Caco-2 (cell line): ENCODE data around the gene BOLA1. TPM values are rescaled to one million over a fixed set of nuclear protein-coding genes. Genes with fewer than 3 reads are reported as not detected.
A peak's percentile ranks its signal among the peaks of the same experiment; 100 is the strongest.

ENCODE experiments used
- BruUV-seq: library from RNA; stranded (reverse); fragments of 400-500 nt; replicated peaks from 2 replicates; lab custom pipeline; 2021; lab: Mats Ljungman, UMichigan
- CTCF ChIA-PET: fragments of 300-600 bp; sonication (Branson Sonifier 250); formaldehyde crosslinking; loops from one replicate; lab custom pipeline; 2022; ENCODE audit warnings: antibody characterized with exemption; lab: Charles Lee
- POLR2A ChIA-PET: fragments of 300-600 bp; sonication (Branson Sonifier 250); formaldehyde crosslinking; loops from one replicate; lab custom pipeline; 2022; ENCODE audit warnings: antibody characterized with exemption; lab: Charles Lee
- DNase-seq, 2 experiments: peaks; one replicate each; pipeline versions ENCODE4 v3.0.0 to v3.0.0-alpha.2; 2020 to 2022
- H3K27me3 ChIP-seq: replicated peaks from 2 replicates; pipeline ENCODE4 v1.6.0; 2011; ENCODE audit warnings: low read length; ENCODE audit not compliant: control insufficient read depth, insufficient read depth
- H3K36me3 ChIP-seq: 2 replicates; pipeline ENCODE4 v1.5.1; 2011; ENCODE audit warnings: low read length; ENCODE audit not compliant: control insufficient read depth, insufficient read depth
- H3K4me1 ChIP-seq: fragments of 250-450 bp; sonication (Bioruptor Pico); 2 replicates; pipeline ENCODE4 v1.5.1; 2020; ENCODE audit warnings: mild to moderate bottlenecking
- H3K4me3 ChIP-seq: 2 replicates; pipeline ENCODE4 v1.5.1; 2011; ENCODE audit warnings: low read depth, mild to moderate bottlenecking, control low read depth, low read length
- H3K9me3 ChIP-seq: fragments of 250-450 bp; sonication (Bioruptor Pico); 2 replicates; pipeline ENCODE4 v1.5.1; 2020; ENCODE audit warnings: mild to moderate bottlenecking, moderate library complexity
- H3K27ac Mint-ChIP-seq: one replicate; pipeline ENCODE4 v1.8.0; 2022; ENCODE audit warnings: mixed read lengths; ENCODE audit not compliant: unreplicated experiment
- H3K27me3 Mint-ChIP-seq: one replicate; pipeline ENCODE4 v1.8.0; 2022; ENCODE audit warnings: mixed read lengths; ENCODE audit not compliant: insufficient read depth, unreplicated experiment
- H3K36me3 Mint-ChIP-seq: one replicate; pipeline ENCODE4 v1.8.0; 2022; ENCODE audit warnings: mild to moderate bottlenecking, mixed read lengths; ENCODE audit not compliant: insufficient read depth, unreplicated experiment
- H3K4me1 Mint-ChIP-seq: one replicate; pipeline ENCODE4 v1.8.0; 2022; ENCODE audit warnings: low read depth, mixed read lengths; ENCODE audit not compliant: unreplicated experiment
- H3K4me3 Mint-ChIP-seq: one replicate; pipeline ENCODE4 v1.8.0; 2022; ENCODE audit warnings: mild to moderate bottlenecking, moderate library complexity, mixed read lengths; ENCODE audit not compliant: unreplicated experiment
- H3K9me3 Mint-ChIP-seq: one replicate; pipeline ENCODE4 v1.8.0; 2022; ENCODE audit warnings: mixed read lengths; ENCODE audit not compliant: unreplicated experiment
- intact Hi-C: fragments of 100-400 bp; cut with micrococcal nuclease; formaldehyde crosslinking; loops from one replicate; pipeline ENCODE4 v1.10.0; 2022; ENCODE audit not compliant: unreplicated experiment
- total RNA-seq: library from RNA; stranded (reverse); gene quantifications from 2 replicates; pipeline ENCODE4 v1.2.3, GENCODE V29; 2022
- TF ChIP-seq, protein P1 (sequence below), 2 experiments: fragments of 200-600 bp in 1 of 2; IDR thresholded peaks; 1 replicate in 1 of 2; 2 replicates in 1 of 2; pipeline versions ENCODE4 v1.5.1 to v1.8.0; 2011 to 2022; ENCODE audit warnings: antibody characterized with exemption in 1 of 2, control low read depth in 1 of 2, inconsistent platforms in 1 of 2, low read depth in 1 of 2, low read length in 1 of 2, mild to moderate bottlenecking in 1 of 2, moderate library complexity in 1 of 2; ENCODE audit not compliant: insufficient read depth in 1 of 2, severe bottlenecking in 1 of 2, unreplicated experiment in 1 of 2

The BOLA1 gene
- total RNA-seq, 1 experiment from 2014 or later, result 22.7 TPM

DNA sequence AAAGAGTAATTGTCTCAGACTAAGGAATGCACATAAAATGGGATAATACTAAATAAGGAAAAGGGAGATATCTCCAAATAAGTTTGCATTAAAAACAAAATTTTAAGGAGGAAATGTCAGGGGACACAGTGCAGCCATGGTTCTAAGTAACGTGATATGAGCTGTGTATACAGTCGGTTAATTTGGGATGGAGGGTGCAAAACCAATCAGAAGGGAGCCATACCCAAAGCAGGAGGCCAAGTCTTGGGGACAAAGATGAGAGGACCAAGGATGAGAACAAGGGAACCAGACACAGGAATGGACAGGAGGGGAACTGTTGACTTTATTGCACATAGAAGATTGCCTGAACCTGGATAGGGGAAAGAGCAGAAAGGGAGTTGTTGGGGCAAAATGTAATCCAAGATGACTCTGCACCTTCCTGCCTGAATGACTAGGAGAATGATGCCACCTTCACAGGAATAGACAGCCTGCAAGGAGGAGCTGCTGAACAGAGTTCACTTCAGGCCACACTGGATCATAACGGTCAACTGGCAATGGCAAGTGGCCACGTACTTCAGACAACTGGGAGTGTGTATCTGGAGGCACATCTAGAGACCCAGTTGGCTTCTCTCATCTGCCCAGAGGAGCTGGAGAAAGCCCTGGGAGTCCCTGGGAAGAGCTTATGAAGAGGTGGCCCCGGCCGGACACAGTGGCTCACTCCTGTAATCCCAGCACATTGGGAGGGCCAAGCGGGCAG lies 22.0 kb upstream of the BOLA1 start:
- Histone ChIP-seq H3K27me3 (no peaks in the 10 kb centered on the region), H3K36me3 (no peaks in the 10 kb centered on the region), H3K9me3 (no peaks in the 10 kb centered on the region), H3K4me3 (no peak overlapping the region), H3K4me1 (no peaks in the 10 kb centered on the region)
- H3K27me3 Mint-ChIP-seq, result no peaks in the 10 kb centered on the region
- ChIA-PET POLR2A (no interaction called here), CTCF (no interaction called here)
- peaks cover 16% of the 10 kb centered on the region for H3K36me3 Mint-ChIP-seq
- intact Hi-C loops, result no loop called here
- BruUV-seq, result no TSS peak
- peak in 1 of 2 experiments; percentile 0 for DNase-seq
- TF ChIP-seq, protein P1, sequence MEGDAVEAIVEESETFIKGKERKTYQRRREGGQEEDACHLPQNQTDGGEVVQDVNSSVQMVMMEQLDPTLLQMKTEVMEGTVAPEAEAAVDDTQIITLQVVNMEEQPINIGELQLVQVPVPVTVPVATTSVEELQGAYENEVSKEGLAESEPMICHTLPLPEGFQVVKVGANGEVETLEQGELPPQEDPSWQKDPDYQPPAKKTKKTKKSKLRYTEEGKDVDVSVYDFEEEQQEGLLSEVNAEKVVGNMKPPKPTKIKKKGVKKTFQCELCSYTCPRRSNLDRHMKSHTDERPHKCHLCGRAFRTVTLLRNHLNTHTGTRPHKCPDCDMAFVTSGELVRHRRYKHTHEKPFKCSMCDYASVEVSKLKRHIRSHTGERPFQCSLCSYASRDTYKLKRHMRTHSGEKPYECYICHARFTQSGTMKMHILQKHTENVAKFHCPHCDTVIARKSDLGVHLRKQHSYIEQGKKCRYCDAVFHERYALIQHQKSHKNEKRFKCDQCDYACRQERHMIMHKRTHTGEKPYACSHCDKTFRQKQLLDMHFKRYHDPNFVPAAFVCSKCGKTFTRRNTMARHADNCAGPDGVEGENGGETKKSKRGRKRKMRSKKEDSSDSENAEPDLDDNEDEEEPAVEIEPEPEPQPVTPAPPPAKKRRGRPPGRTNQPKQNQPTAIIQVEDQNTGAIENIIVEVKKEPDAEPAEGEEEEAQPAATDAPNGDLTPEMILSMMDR (IDR thresholded peaks at IDR 0.05; ENCODE audit: insufficient read depth in 1 of 2, low read depth in 1 of 2, low read length in 1 of 2, severe bottlenecking in 1 of 2, unreplicated experiment in 1 of 2), result no peak
- H3K4me3 Mint-ChIP-seq, result no peak overlapping the region
- peaks cover 5% of the 10 kb centered on the region for H3K4me1 Mint-ChIP-seq
- H3K9me3 Mint-ChIP-seq, result no peaks in the 10 kb centered on the region
- no peak overlapping the region for H3K27ac Mint-ChIP-seq

DNA sequence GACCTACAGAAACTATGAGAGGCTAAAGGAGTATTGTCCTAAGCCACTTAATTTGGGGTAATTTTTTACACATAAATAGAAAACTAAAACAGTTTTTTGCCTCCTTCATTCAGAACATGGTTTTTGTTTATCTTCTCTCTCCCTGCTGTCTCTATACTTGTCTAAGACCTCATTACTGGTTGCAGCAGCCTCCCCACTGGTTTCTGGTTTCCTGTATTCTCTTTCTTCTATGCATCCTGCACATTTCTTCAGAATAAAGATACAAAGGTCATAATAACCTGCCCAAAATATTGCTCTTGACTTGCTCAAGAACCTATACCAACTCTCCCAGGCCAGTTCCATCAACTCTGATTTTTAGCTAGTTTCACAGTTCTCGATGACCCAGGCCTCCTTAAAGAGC lies 19.8 kb upstream of the BOLA1 start:
- no peaks in the 10 kb centered on the region for H3K27me3 Mint-ChIP-seq
- H3K4me1 Mint-ChIP-seq, result peaks cover 8% of the 10 kb centered on the region
- no peak for DNase-seq
- Histone ChIP-seq H3K9me3 (no peaks in the 10 kb centered on the region), H3K4me3 (no peak overlapping the region), H3K27me3 (no peaks in the 10 kb centered on the region), H3K36me3 (no peaks in the 10 kb centered on the region), H3K4me1 (peaks cover 4% of the 10 kb centered on the region)
- ChIA-PET POLR2A (no interaction called here), CTCF (no interaction called here)
- no peak overlapping the region for H3K4me3 Mint-ChIP-seq
- H3K27ac Mint-ChIP-seq, result no peak overlapping the region
- no TSS peak for BruUV-seq
- peaks cover 19% of the 10 kb centered on the region for H3K36me3 Mint-ChIP-seq
- TF ChIP-seq, protein P1 (IDR thresholded peaks at IDR 0.05; ENCODE audit: insufficient read depth in 1 of 2, low read depth in 1 of 2, low read length in 1 of 2, severe bottlenecking in 1 of 2, unreplicated experiment in 1 of 2), result no peak
- intact Hi-C loops, result no loop called here
- H3K9me3 Mint-ChIP-seq, result no peaks in the 10 kb centered on the region

DNA sequence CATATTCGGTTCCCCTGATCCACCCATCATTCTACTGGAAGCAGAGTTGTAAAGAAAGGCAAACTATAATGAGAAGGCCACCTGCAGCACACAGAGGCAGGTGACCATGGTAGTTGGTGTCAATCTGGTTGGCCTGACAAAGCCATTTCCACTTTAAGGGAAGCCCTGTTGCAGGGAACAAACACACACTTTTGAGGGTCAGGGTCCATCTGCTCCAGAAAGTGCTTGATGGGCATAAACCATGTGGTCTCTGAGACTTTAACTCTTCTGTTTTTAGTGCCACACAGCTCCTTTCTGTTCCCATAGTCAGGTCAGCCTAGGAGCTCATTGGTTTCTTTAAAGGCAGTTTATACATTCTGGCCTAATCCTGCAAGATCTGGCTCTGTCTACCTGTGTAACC lies 17.5 kb upstream of the BOLA1 start:
- CTCF ChIA-PET, result no interaction called here
- BruUV-seq, result no TSS peak
- H3K9me3 Mint-ChIP-seq, result no peaks in the 10 kb centered on the region
- H3K4me1 Mint-ChIP-seq, result peaks cover 8% of the 10 kb centered on the region
- H3K9me3 ChIP-seq, result no peaks in the 10 kb centered on the region
- H3K4me1 ChIP-seq, result peaks cover 9% of the 10 kb centered on the region
- no peak overlapping the region for H3K4me3 Mint-ChIP-seq
- TF ChIP-seq, protein P1 (IDR thresholded peaks at IDR 0.05; ENCODE audit: insufficient read depth in 1 of 2, low read depth in 1 of 2, low read length in 1 of 2, severe bottlenecking in 1 of 2, unreplicated experiment in 1 of 2), result no peak
- H3K4me3 ChIP-seq, result no peak overlapping the region
- no peaks in the 10 kb centered on the region for H3K27me3 ChIP-seq
- intact Hi-C loops, result no loop called here
- H3K36me3 ChIP-seq, result no peaks in the 10 kb centered on the region
- H3K27ac Mint-ChIP-seq, result peak overlapping the region; percentile 21
- no peaks in the 10 kb centered on the region for H3K27me3 Mint-ChIP-seq
- H3K36me3 Mint-ChIP-seq, result peaks cover 15% of the 10 kb centered on the region
- no peak for DNase-seq
- POLR2A ChIA-PET, result no interaction called here
